ENCODE measurements around the gene SLC6A11. TPM values are rescaled to one million over a fixed set of nuclear protein-coding genes. Genes with fewer than 3 reads are reported as not detected.

The SLC6A11 gene
- total and polyA plus RNA-seq, 9 of the 15 experiments (the other 6 are each of a cell fraction or from before 2014, with no cell fraction given): 0.04 TPM; not detected in 8

- peak; percentile 24; the same call in 1 of the 2 replicates for TF ChIP-seq REST (IDR thresholded peaks at IDR 0.05; ENCODE audit: borderline replicate concordance)
- TF ChIP-seq REST (CRISPR knock-in tag; IDR thresholded peaks at IDR 0.05; ENCODE audit: low read depth): no peak
Measured at GRCh38 chr3:10941972-10942371, 125.9 kb downstream of the SLC6A11 start (continued).

- Histone ChIP-seq H3K4me2 (ENCODE audit: insufficient read depth, low read length) (no peak overlapping the region), H3K9me3 (replicated peaks; ENCODE audit: control insufficient read depth, insufficient read depth, low read depth, low read length) (peaks cover 4% of the 10 kb centered on the region), H3K27ac (ENCODE audit: extremely low read depth, low read depth, low read length) (no peak overlapping the region), H3K4me3 (no peak overlapping the region), H3K4me1 (replicated peaks in 1 of 2; ENCODE audit: control insufficient read depth in 2 of 2, insufficient read depth in 2 of 2, low read length in 2 of 2) (no peaks in the 10 kb centered on the region), H3K27me3 (ENCODE audit: control insufficient read depth in 2 of 2, insufficient read depth in 2 of 2, low read length in 2 of 2) (peaks cover 0 to 9% of the 10 kb centered on the region in 2 experiments; a peak in 2 of 5 replicates), H4K20me1 (replicated peaks; ENCODE audit: control insufficient read depth, insufficient read depth, low read length) (peaks cover 11% of the 10 kb centered on the region), H3K36me3 (ENCODE audit: control insufficient read depth, insufficient read depth, low read length) (no peaks in the 10 kb centered on the region), H3K9ac (ENCODE audit: insufficient read depth in 1 of 2, low read depth in 2 of 2, low read length in 2 of 2) (no peak overlapping the region), H2AFZ (ENCODE audit: low read depth, low read length) (no peak overlapping the region), H3K79me2 (ENCODE audit: control insufficient read depth, insufficient read depth, low read length) (no peaks in the 10 kb centered on the region), H3K9me1 (ENCODE audit: control insufficient read depth, insufficient read depth, low read length) (no peaks in the 10 kb centered on the region)
- TF ChIP-seq BMI1 (IDR thresholded peaks at IDR 0.05; ENCODE audit: low read length): no peak
- in situ Hi-C loops (cut with MboI) (no loop called here), intact Hi-C loops (cut with micrococcal nuclease) (no loop called here)
- no peak for ATAC-seq
- 0% methylated on average over 4 of the region's 4 CpGs for WGBS (ENCODE audit: insufficient coverage, low coverage, missing lambda C conversion rate)
- CTCF ChIA-PET (ENCODE audit: low intra/inter-chr PET ratio): interaction anchor here (0.7 to 1.0 kb wide), 2 partner anchors 15 to 710 kb away, joined by 3 read pairs; no protein-coding TSS in a partner anchor
- DNase-seq (ENCODE audit: extremely low read depth in 1 of 4, low spot score in 3 of 4): no peak
- BruUV-seq (replicated peaks): no TSS peak
- no peak for FAIRE-seq
- POLR2A ChIA-PET: no interaction called here
Measured at GRCh38 chr3:10942690-10943205, 126.7 kb downstream of the SLC6A11 start.

Data from K562 (cell line).